HepG2 (cell line): Measurements from ENCODE around the gene GATAD2B. TPM values are rescaled to one million over a fixed set of nuclear protein-coding genes. Genes with fewer than 3 reads are reported as not detected.

Experiments used
- ATAC-seq: fragments of 200-7000 bp; cut with Tn5 transposase; 3 replicates; pipeline ENCODE4 v1.9.1; 2020; ENCODE audit warnings: mild to moderate bottlenecking, moderate library complexity
- BruUV-seq: library from RNA; stranded (reverse); fragments of 400-500 nt; replicated peaks from 2 replicates; lab custom pipeline; 2021; lab: Mats Ljungman, UMichigan
- CTCF ChIA-PET: fragments of 300-600 bp; formaldehyde crosslinking; extraction: SDS; loops from one replicate; lab custom pipeline; 2021; ENCODE audit warnings: low total read pairs, inconsistent platforms, low intra/inter-chr PET ratio; lab: Yijun Ruan, JAX
- POLR2A ChIA-PET: fragments of 350-600 bp; sonication (Branson Sonifier 250); formaldehyde crosslinking; loops from one replicate; lab custom pipeline; 2020; ENCODE audit warnings: antibody characterized with exemption, inconsistent platforms; lab: Yijun Ruan, JAX
- DNase-seq: peaks from one replicate; pipeline ENCODE4 v3.0.0-alpha.2; 2015; ENCODE audit warnings: low spot score
- FAIRE-seq: peaks from 3 replicates; lab custom pipeline; 2011; peaks lifted over from hg19 to GRCh38; lab: Jason Lieb, UNC
- H2AFZ ChIP-seq: one replicate; pipeline ENCODE4 v1.6.1; 2011; ENCODE audit warnings: low read length, inconsistent platforms
- H3K27ac ChIP-seq: fragments of 300-600 bp; 3 replicates; pipeline ENCODE4 v1.8.0; 2011; ENCODE audit warnings: mixed run types, mild to moderate bottlenecking, mixed read lengths, low read length, inconsistent platforms; ENCODE audit not compliant: insufficient read depth; ENCODE audit errors: extremely low read length
- H3K27me3 ChIP-seq, 2 experiments: fragments of 200-600 bp in 1 of 2; 2 replicates in 1 of 2; 3 replicates in 1 of 2; pipeline versions ENCODE4 v1.6.0 to v1.8.0; 2011; ENCODE audit warnings: low read length in 2 of 2, mild to moderate bottlenecking in 2 of 2, moderate library complexity in 2 of 2, inconsistent platforms in 1 of 2; ENCODE audit not compliant: insufficient read depth in 2 of 2, control insufficient read depth in 1 of 2
- H3K36me3 ChIP-seq, 2 experiments: fragments of 200-600 bp in 1 of 2; replicated peaks in 1 of 2; 2 replicates in 1 of 2; 3 replicates in 1 of 2; pipeline versions ENCODE4 v1.5.1 to v1.8.0; 2011; ENCODE audit warnings: low read length in 2 of 2, inconsistent platforms in 1 of 2; ENCODE audit not compliant: insufficient read depth in 2 of 2, control insufficient read depth in 1 of 2
- H3K4me1 ChIP-seq: 2 replicates; pipeline ENCODE4 v1.5.1; 2012; ENCODE audit warnings: low read length, inconsistent platforms; ENCODE audit not compliant: insufficient read depth
- H3K4me2 ChIP-seq: 2 replicates; pipeline ENCODE4 v1.6.0; 2011; ENCODE audit warnings: low read depth, low read length, inconsistent platforms
- H3K4me3 ChIP-seq, 3 experiments: fragments of 200-600 bp in 1 of 3; sonication (generic), shearing (Covaris generic) in 1 of 3; replicated peaks in 1 of 3; 2 replicates each; pipeline ENCODE4 v1.5.1; 2011 to 2016; ENCODE audit warnings: low read length in 3 of 3, inconsistent platforms in 2 of 3, low read depth in 2 of 3, mild to moderate bottlenecking in 2 of 3, control low read depth in 1 of 3, mixed read lengths in 1 of 3; ENCODE audit not compliant: insufficient read depth in 1 of 3
- H3K79me2 ChIP-seq: one replicate; pipeline ENCODE4 v1.6.1; 2011; ENCODE audit warnings: low read length, inconsistent platforms; ENCODE audit not compliant: insufficient read depth
- H3K9ac ChIP-seq: 2 replicates; pipeline ENCODE4 v1.6.0; 2011; ENCODE audit warnings: mild to moderate bottlenecking, low read depth, low read length, inconsistent platforms; ENCODE audit not compliant: insufficient read depth
- H3K9me3 ChIP-seq: 2 replicates; pipeline ENCODE4 v1.5.1; 2012; ENCODE audit warnings: mild to moderate bottlenecking, low read length
- H4K20me1 ChIP-seq: 2 replicates; pipeline ENCODE4 v1.6.0; 2011; ENCODE audit warnings: inconsistent platforms, mild to moderate bottlenecking, low read length, moderate library complexity; ENCODE audit not compliant: insufficient read depth
- EZH2 ChIP-seq: conservative IDR thresholded peaks from 2 replicates; pipeline ENCODE4 v1.6.1; 2012; ENCODE audit warnings: mild to moderate bottlenecking, low read depth, low read length, moderate library complexity
- FOSL1 ChIP-seq: sonication (generic); formaldehyde crosslinking; IDR thresholded peaks from 2 replicates; pipeline ENCODE4 v1.9.0; 2021; ENCODE audit warnings: missing genetic modification reagents, borderline replicate concordance
- FOXC1 ChIP-seq: sonication (generic); formaldehyde crosslinking; IDR thresholded peaks from 2 replicates; pipeline ENCODE4 v1.8.0; 2022; ENCODE audit warnings: mild to moderate bottlenecking, missing genetic modification reagents, borderline replicate concordance
- JARID2 ChIP-seq: sonication (generic); formaldehyde crosslinking; IDR thresholded peaks from 2 replicates; pipeline ENCODE4 v1.8.1; 2023; ENCODE audit warnings: missing genetic modification reagents, inconsistent platforms; ENCODE audit not compliant: insufficient replicate concordance
- MBNL3 ChIP-seq: fragments of 250-450 bp; sonication (Bioruptor Pico); conservative IDR thresholded peaks from 2 replicates; pipeline ENCODE4 v1.8.0; 2022; ENCODE audit warnings: mild to moderate bottlenecking, inconsistent platforms
- RAD51 ChIP-seq: fragments of 450-650 bp; IDR thresholded peaks from 2 replicates; pipeline ENCODE4 v1.6.1; 2016; ENCODE audit warnings: borderline replicate concordance
- RORA ChIP-seq: sonication (generic); formaldehyde crosslinking; IDR thresholded peaks from 2 replicates; pipeline ENCODE4 v1.5.0; 2020; ENCODE audit warnings: mild to moderate bottlenecking, missing genetic modification reagents, moderate library complexity
- THYN1 ChIP-seq: sonication (generic); formaldehyde crosslinking; IDR thresholded peaks from 2 replicates; pipeline ENCODE4 v1.8.1; 2023; ENCODE audit warnings: low read depth, mild to moderate bottlenecking, moderate library complexity, missing genetic modification reagents, borderline replicate concordance
- WGBS: methylation state at CpG from one replicate; pipeline ENCODE4 v1.1.6; 2017; ENCODE audit warnings: low lambda C conversion rate; 5-methylcytosine and 5-hydroxymethylcytosine counted together
- in situ Hi-C: cut with HindIII; loops from 2 replicates; pipeline ENCODE4 v1.10.0; 2017; ENCODE audit warnings: low pct_unique_long_range_greater_than_20kb; ENCODE audit not compliant: extremely low pct_ligation_motif_present
- intact Hi-C: fragments of 100-400 bp; cut with micrococcal nuclease; formaldehyde crosslinking; loops from one replicate; pipeline ENCODE4 v1.10.0; 2022; ENCODE audit not compliant: unreplicated experiment
- polyA plus RNA-seq, 8 experiments: library from polyadenylated mRNA; depleted of rRNA in 3 of 8; stranded (reverse) in 7 of 8; unstranded in 1 of 8; fragments of >200 nt; fragmentation: Illumina TruSeq in 4 of 8; extraction: Trizol in 4 of 8; gene quantifications; 2 replicates each; pipeline versions ENCODE4 v1.2.1 to v1.2.3, GENCODE V29; 2011 to 2016; ENCODE audit warnings: low read depth in 4 of 8, missing spikeins in 1 of 8, mixed read lengths in 1 of 8; ENCODE audit not compliant: insufficient read depth in 1 of 8
- total RNA-seq, 5 experiments: library from RNA; depleted of rRNA; stranded (reverse); fragments of >200 nt; fragmentation: Illumina TruSeq; extraction: Trizol; gene quantifications; 2 replicates each; pipeline ENCODE4 v1.2.3, GENCODE V29; 2016; ENCODE audit warnings: low read depth in 1 of 5
- TF ChIP-seq, protein P1 (sequence below): fragments of 450-650 bp; IDR thresholded peaks from 2 replicates; pipeline ENCODE4 v1.6.1; 2017
- TF ChIP-seq, protein P2 (sequence below): sonication (generic); formaldehyde crosslinking; conservative IDR thresholded peaks from 2 replicates; pipeline ENCODE4 v1.8.1; 2023; ENCODE audit warnings: missing genetic modification reagents
- TF ChIP-seq, protein P3 (sequence below): IDR thresholded peaks from 2 replicates; pipeline ENCODE4 v1.6.1; 2016; ENCODE audit warnings: low read depth, borderline replicate concordance

The GATAD2B gene
- total and polyA plus RNA-seq, 2 of the 13 experiments (the other 11 are each of a cell fraction or from before 2014, with no cell fraction given): 3.2 to 5.2 TPM

DNA sequence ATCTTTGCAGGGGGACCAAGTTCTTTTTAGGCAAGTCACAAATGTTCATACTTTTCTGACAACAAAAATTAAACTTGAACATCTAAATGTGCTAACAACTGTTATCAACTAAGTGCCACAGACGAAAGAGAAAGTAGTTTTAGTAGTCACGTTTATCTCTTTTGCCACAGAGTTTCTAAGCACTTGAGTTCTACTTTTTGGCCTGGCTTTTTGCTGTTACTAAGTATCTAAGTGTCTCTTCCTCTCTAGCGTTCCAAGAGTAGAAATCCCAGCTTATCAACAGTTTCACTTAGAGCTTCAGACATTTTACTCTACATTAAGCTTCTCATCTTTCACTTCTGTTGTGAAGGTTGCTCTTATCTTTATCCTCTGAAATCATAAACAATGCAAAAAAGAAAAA is 34.2 kb downstream of the GATAD2B start:
- POLR2A ChIA-PET: no interaction called here
- Histone ChIP-seq H3K27ac (no peak overlapping the region), H3K4me1 (no peaks in the 10 kb centered on the region), H4K20me1 (0 out of 2 replicates have a peak, but pooled peaks cover 5% of the 10 kb centered on the region), H3K79me2 (peaks cover 36% of the 10 kb centered on the region), H3K9me3 (no peaks in the 10 kb centered on the region), H3K36me3 (peaks cover 2 to 13% of the 10 kb centered on the region in 2 experiments; a peak in 2 of 5 replicates), H3K27me3 (no peaks in the 10 kb centered on the region), H3K4me3 (no peak overlapping the region), H3K9ac (no peak overlapping the region), H2AFZ (no peak overlapping the region), H3K4me2 (no peak overlapping the region)
- TF ChIP-seq FOSL1 (CRISPR knock-in tag) (no peak), RORA (no peak), RAD51 (no peak)
- DNase-seq (no peak), FAIRE-seq (no peak), ATAC-seq (no peak)
- intact Hi-C loops: no loop called here
- in situ Hi-C loops: no loop called here
- CTCF ChIA-PET: no interaction called here
- WGBS: 94% methylated on average over 3 of the region's 3 CpGs
- BruUV-seq: TSS peak; percentile 38

DNA sequence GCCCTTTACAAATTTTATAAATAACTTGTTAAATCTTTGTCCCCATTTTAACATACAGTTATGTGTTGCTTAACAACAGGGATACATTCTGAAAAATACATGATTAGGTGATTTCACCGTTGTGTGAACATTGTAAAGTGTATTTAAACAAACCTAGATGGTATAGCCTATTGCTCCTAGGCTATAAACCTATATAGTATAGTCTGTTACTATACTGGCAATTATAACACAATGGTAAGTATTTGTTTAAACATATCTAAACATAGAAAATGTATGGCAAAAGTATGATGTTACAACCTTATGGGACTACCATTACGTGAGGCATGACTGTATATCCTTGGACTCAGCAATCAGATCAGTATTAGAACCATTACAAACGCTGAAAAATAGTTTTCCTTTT is 36.6 kb downstream of the GATAD2B start:
- Histone ChIP-seq H4K20me1 (0 out of 2 replicates have a peak, but pooled peaks cover 9% of the 10 kb centered on the region), H3K79me2 (peaks cover 50% of the 10 kb centered on the region), H3K9ac (no peak overlapping the region), H3K4me1 (peaks cover 5% of the 10 kb centered on the region), H3K27me3 (no peaks in the 10 kb centered on the region), H3K27ac (no peak overlapping the region), H3K4me3 (no peak overlapping the region), H3K36me3 (peaks cover 1 to 7% of the 10 kb centered on the region in 2 experiments; a peak in 1 of 5 replicates), H2AFZ (no peak overlapping the region), H3K4me2 (no peak overlapping the region), H3K9me3 (no peaks in the 10 kb centered on the region)
- ChIA-PET CTCF (no interaction called here), POLR2A (no interaction called here)
- intact Hi-C loops: no loop called here
- BruUV-seq: no TSS peak
- no peak for FAIRE-seq
- TF ChIP-seq, protein P1, sequence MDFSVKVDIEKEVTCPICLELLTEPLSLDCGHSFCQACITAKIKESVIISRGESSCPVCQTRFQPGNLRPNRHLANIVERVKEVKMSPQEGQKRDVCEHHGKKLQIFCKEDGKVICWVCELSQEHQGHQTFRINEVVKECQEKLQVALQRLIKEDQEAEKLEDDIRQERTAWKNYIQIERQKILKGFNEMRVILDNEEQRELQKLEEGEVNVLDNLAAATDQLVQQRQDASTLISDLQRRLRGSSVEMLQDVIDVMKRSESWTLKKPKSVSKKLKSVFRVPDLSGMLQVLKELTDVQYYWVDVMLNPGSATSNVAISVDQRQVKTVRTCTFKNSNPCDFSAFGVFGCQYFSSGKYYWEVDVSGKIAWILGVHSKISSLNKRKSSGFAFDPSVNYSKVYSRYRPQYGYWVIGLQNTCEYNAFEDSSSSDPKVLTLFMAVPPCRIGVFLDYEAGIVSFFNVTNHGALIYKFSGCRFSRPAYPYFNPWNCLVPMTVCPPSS: no peak
- TF ChIP-seq EZH2: no peak
- no peak for TF ChIP-seq FOXC1 (CRISPR knock-in tag)
- TF ChIP-seq MBNL3 (CRISPR knock-in tag): no peak
- TF ChIP-seq THYN1 (CRISPR knock-in tag): no peak
- TF ChIP-seq, protein P2, sequence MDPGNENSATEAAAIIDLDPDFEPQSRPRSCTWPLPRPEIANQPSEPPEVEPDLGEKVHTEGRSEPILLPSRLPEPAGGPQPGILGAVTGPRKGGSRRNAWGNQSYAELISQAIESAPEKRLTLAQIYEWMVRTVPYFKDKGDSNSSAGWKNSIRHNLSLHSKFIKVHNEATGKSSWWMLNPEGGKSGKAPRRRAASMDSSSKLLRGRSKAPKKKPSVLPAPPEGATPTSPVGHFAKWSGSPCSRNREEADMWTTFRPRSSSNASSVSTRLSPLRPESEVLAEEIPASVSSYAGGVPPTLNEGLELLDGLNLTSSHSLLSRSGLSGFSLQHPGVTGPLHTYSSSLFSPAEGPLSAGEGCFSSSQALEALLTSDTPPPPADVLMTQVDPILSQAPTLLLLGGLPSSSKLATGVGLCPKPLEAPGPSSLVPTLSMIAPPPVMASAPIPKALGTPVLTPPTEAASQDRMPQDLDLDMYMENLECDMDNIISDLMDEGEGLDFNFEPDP (CRISPR knock-in tag): no peak
- no peak for TF ChIP-seq JARID2
- TF ChIP-seq, protein P3, sequence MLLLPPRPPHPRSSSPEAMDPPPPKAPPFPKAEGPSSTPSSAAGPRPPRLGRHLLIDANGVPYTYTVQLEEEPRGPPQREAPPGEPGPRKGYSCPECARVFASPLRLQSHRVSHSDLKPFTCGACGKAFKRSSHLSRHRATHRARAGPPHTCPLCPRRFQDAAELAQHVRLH: no peak
- 83% methylated on average over 3 of the region's 3 CpGs for WGBS
- DNase-seq: no peak
- no peak for ATAC-seq
- in situ Hi-C loops: no loop called here
